ENCODE data around the gene GPAT2. TPM values are rescaled to one million over a fixed set of nuclear protein-coding genes. Genes with fewer than 3 reads are reported as not detected.
"Not testable (repeated sequence)": the region's sequence is repeated elsewhere in the genome, so short reads cannot be mapped to it uniquely, and the experiment has no call there.

Gene GPAT2
- total RNA-seq, 2 experiments from 2014 or later: not detected

DNA sequence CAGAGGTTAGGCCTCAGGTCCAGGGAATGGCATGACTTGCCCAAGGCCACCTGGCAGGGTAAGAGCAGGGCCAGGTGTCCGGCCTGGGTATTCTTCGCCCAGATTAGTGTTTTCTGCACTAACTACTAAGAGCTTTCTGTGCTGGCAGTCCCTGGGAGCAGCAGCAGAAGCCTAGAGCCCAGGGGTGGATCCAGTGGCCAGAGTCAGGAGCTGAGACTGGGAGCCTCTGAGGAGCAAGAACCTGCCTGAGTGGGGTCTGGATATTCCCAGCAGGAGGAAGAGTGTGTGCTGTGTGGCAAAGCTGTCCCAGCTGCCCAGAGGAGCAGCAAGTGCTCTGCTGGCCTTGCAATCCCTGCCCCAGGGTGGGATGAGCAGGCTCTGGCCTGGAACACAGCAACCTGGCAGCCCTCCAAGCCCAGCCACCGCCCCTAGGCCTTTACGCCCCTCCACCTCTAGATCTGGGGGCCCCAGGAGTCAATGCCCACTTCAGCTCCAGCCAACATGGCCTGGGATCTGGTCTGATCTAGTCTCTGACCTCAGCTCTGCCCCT is 30.7 kb upstream of the GPAT2 start:
- H4K20me1 ChIP-seq (ENCODE audit: insufficient read depth, low read length): no peaks in the 10 kb centered on the region; the same call in 1 of the 2 replicates
- no peak for DNase-seq (ENCODE audit: low spot score)

DNA sequence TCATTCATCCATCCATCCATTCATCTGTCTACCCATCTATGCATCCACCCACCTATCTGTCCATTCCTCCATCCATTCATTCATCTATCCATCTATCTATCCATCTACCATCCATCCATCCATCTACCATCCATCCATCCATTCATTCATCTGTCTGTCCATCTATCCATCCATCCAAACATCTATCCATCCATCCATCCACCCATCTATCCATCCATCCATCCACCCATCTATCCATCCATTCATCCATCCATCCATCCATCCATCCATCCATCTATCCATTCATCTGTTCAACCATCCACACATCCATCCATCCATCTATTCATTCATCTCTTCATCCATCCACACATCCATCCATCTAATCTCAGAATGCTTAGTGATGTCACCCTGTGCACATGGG is 30.0 kb upstream of the GPAT2 start:
- H3K9me3 ChIP-seq (ENCODE audit: low read length); H3K4me3 ChIP-seq (ENCODE audit: low read depth, low read length, poor library complexity, severe bottlenecking); POLR2A ChIA-PET; H3K4me2 ChIP-seq (ENCODE audit: low read length); H2AFZ ChIP-seq (ENCODE audit: low read length); H3K9me2 ChIP-seq (ENCODE audit: insufficient read depth, low read length); H3K36me3 ChIP-seq (ENCODE audit: insufficient read depth, low read length); CTCF ChIA-PET (ENCODE audit: unreplicated experiment); H3K79me2 ChIP-seq (ENCODE audit: insufficient read depth, low read depth, low read length); intact Hi-C loops (cut with micrococcal nuclease; ENCODE audit: unreplicated experiment); H3K27ac ChIP-seq (ENCODE audit: low read depth, low read length, poor library complexity, severe bottlenecking); H4K20me1 ChIP-seq (ENCODE audit: insufficient read depth, low read length); DNase-seq (ENCODE audit: low spot score); H3K4me1 ChIP-seq (ENCODE audit: insufficient read depth, low read length, poor library complexity, severe bottlenecking); BruUV-seq (replicated peaks): not testable (repeated sequence)

More for the DNA sequence above, 30.7 kb upstream of the GPAT2 start:
- no peaks in the 10 kb centered on the region for H3K36me3 ChIP-seq (ENCODE audit: insufficient read depth, low read length)
- no peaks in the 10 kb centered on the region for H3K79me2 ChIP-seq (ENCODE audit: insufficient read depth, low read depth, low read length)
- H3K4me1 ChIP-seq (ENCODE audit: insufficient read depth, low read length, poor library complexity, severe bottlenecking): no peaks in the 10 kb centered on the region
- no peak overlapping the region for H3K4me3 ChIP-seq (ENCODE audit: low read depth, low read length, poor library complexity, severe bottlenecking)
- no peaks in the 10 kb centered on the region for H3K9me3 ChIP-seq (ENCODE audit: low read length)
- POLR2A ChIA-PET: no interaction called here
- CTCF ChIA-PET (ENCODE audit: unreplicated experiment): no interaction called here
- TF ChIP-seq, protein P1, sequence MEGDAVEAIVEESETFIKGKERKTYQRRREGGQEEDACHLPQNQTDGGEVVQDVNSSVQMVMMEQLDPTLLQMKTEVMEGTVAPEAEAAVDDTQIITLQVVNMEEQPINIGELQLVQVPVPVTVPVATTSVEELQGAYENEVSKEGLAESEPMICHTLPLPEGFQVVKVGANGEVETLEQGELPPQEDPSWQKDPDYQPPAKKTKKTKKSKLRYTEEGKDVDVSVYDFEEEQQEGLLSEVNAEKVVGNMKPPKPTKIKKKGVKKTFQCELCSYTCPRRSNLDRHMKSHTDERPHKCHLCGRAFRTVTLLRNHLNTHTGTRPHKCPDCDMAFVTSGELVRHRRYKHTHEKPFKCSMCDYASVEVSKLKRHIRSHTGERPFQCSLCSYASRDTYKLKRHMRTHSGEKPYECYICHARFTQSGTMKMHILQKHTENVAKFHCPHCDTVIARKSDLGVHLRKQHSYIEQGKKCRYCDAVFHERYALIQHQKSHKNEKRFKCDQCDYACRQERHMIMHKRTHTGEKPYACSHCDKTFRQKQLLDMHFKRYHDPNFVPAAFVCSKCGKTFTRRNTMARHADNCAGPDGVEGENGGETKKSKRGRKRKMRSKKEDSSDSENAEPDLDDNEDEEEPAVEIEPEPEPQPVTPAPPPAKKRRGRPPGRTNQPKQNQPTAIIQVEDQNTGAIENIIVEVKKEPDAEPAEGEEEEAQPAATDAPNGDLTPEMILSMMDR (conservative IDR thresholded peaks at IDR 0.05; ENCODE audit: low read length): no peak
- no peak for TF ChIP-seq EZH2phosphoT487 (IDR thresholded peaks at IDR 0.05; ENCODE audit: borderline replicate concordance, low read depth, low read length)
- intact Hi-C loops (cut with micrococcal nuclease; ENCODE audit: unreplicated experiment): no loop called here
- H3K27ac ChIP-seq (ENCODE audit: low read depth, low read length, poor library complexity, severe bottlenecking): no peak overlapping the region
- no peak overlapping the region for H3K4me2 ChIP-seq (ENCODE audit: low read length)
- BruUV-seq (replicated peaks): no TSS peak
- H2AFZ ChIP-seq (ENCODE audit: low read length): no peak overlapping the region
- no peaks in the 10 kb centered on the region for H3K9me2 ChIP-seq (ENCODE audit: insufficient read depth, low read length)

DNA sequence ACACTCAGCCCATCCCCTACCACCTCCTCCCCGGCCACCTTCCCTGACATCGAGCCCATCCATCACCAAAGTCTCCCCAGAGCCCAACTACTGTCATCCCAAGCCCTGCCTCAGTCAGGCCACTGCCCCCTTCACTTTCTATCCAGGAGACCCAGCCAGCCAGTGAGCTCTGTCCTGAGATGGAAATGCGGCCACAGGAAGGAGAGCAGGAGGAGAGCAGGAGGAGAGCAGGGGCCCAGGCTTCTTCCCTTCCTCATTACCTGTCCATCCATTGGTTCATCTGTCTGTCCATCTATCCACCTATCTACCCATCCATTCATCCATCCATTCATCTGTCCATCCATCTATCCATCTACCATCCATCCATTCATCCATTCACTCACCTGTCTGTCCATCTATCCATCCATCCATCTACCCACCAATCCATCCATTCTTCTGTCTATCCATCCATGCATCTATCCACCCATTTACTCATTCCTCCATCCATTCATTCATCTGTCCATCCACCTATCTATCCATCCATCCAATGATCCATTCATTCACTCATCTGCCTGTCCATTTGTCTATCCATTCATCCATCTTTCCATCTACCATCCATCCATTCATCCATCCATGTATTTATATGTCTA is 29.4 kb upstream of the GPAT2 start:
- H3K4me2 ChIP-seq (ENCODE audit: low read length); H3K79me2 ChIP-seq (ENCODE audit: insufficient read depth, low read depth, low read length); DNase-seq (ENCODE audit: low spot score); BruUV-seq (replicated peaks); H3K36me3 ChIP-seq (ENCODE audit: insufficient read depth, low read length); H3K4me1 ChIP-seq (ENCODE audit: insufficient read depth, low read length, poor library complexity, severe bottlenecking); H2AFZ ChIP-seq (ENCODE audit: low read length); H3K9me3 ChIP-seq (ENCODE audit: low read length); H3K27ac ChIP-seq (ENCODE audit: low read depth, low read length, poor library complexity, severe bottlenecking); intact Hi-C loops (cut with micrococcal nuclease; ENCODE audit: unreplicated experiment); CTCF ChIA-PET (ENCODE audit: unreplicated experiment); H3K4me3 ChIP-seq (ENCODE audit: low read depth, low read length, poor library complexity, severe bottlenecking); POLR2A ChIA-PET; H4K20me1 ChIP-seq (ENCODE audit: insufficient read depth, low read length); H3K9me2 ChIP-seq (ENCODE audit: insufficient read depth, low read length): not testable (repeated sequence)

DNA sequence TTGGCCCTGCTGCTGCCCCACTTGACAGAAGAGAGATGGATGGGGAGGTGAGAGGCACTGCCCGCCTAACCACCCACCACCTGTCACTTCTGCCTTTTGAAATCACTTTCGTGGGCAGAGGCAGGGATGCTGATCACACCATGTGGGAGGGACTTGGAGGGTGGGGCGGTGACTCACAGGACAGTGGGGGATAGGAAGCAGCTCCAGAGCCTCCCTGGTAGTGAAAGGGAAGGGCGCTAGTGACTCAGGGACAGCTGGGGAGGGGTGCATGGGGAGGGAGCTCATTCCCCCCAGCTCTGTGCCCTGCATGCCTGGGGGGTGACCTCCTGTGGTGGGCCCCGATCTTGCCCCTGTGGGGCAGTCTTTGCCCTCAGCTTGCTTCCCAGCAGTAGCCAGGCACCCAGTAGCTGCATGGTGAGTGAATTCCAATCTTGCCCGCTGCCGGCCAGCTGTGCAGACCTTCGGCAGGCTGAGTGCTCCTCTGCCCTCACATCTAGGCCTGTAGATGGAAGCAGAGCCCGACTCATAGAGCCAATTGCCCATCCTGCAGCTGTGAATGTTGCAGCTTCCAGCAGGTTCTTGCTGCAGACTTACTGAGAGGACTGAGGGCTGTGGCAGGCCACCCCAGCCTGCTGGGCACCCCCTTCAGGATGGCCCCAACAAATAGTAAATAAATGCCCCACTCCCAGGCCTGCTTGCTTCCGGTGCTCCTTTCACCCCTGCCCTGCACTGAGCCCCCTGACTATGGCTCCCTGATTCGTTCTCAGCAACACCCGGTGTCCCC is 28.6 kb upstream of the GPAT2 start:
- H3K79me2 ChIP-seq (ENCODE audit: insufficient read depth, low read depth, low read length); H3K4me3 ChIP-seq (ENCODE audit: low read depth, low read length, poor library complexity, severe bottlenecking); H3K4me1 ChIP-seq (ENCODE audit: insufficient read depth, low read length, poor library complexity, severe bottlenecking); H2AFZ ChIP-seq (ENCODE audit: low read length); CTCF ChIA-PET (ENCODE audit: unreplicated experiment); H3K27ac ChIP-seq (ENCODE audit: low read depth, low read length, poor library complexity, severe bottlenecking); H3K4me2 ChIP-seq (ENCODE audit: low read length); BruUV-seq (replicated peaks); H3K9me3 ChIP-seq (ENCODE audit: low read length); H3K36me3 ChIP-seq (ENCODE audit: insufficient read depth, low read length); intact Hi-C loops (cut with micrococcal nuclease; ENCODE audit: unreplicated experiment); H4K20me1 ChIP-seq (ENCODE audit: insufficient read depth, low read length); POLR2A ChIA-PET; H3K9me2 ChIP-seq (ENCODE audit: insufficient read depth, low read length): not testable (repeated sequence)
- peak; percentile 4 for DNase-seq (ENCODE audit: low spot score)

DNA sequence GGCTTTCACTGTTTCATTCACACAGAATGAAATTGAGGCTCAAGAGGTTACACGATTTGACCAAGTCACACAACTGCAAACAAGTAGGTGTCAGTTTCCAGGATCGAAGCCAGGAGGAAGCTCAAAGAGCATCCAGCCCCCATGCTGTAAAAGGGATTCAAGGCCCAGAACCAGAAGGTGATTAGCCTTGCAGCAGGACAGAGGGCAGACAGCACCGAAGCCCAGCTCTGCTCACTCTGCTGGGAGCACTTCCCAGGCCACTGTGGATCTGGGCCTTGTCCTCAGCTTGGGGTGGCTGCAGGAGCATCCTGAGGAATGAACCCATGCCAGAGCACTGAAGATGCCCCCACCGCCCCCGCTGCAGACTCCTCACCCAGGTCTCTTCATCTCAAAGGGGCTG is 27.8 kb upstream of the GPAT2 start:
- not testable (repeated sequence) for H3K9me3 ChIP-seq (ENCODE audit: low read length); BruUV-seq (replicated peaks)

More for the DNA sequence above, 27.8 kb upstream of the GPAT2 start:
- CTCF ChIA-PET (ENCODE audit: unreplicated experiment); H3K79me2 ChIP-seq (ENCODE audit: insufficient read depth, low read depth, low read length); H3K27ac ChIP-seq (ENCODE audit: low read depth, low read length, poor library complexity, severe bottlenecking); H3K4me2 ChIP-seq (ENCODE audit: low read length); H2AFZ ChIP-seq (ENCODE audit: low read length); H3K4me3 ChIP-seq (ENCODE audit: low read depth, low read length, poor library complexity, severe bottlenecking); intact Hi-C loops (cut with micrococcal nuclease; ENCODE audit: unreplicated experiment); POLR2A ChIA-PET; H3K36me3 ChIP-seq (ENCODE audit: insufficient read depth, low read length); H4K20me1 ChIP-seq (ENCODE audit: insufficient read depth, low read length); DNase-seq (ENCODE audit: low spot score); H3K4me1 ChIP-seq (ENCODE audit: insufficient read depth, low read length, poor library complexity, severe bottlenecking); H3K9me2 ChIP-seq (ENCODE audit: insufficient read depth, low read length): not testable (repeated sequence)
